AG04450 (cell line): ENCODE measurements around the gene ZNF681. TPM values are rescaled to one million over a fixed set of nuclear protein-coding genes. Genes with fewer than 3 reads are reported as not detected.

Experiments used
- CTCF ChIA-PET: fragments of 300-600, 350-600 bp; formaldehyde crosslinking; extraction: SDS; loops from one replicate; lab custom pipeline; 2022; ENCODE audit warnings: antibody characterized with exemption, inconsistent platforms; lab: Charles Lee
- POLR2A ChIA-PET: fragments of 350-600 bp; formaldehyde crosslinking; extraction: SDS; loops from one replicate; lab custom pipeline; 2021; ENCODE audit warnings: antibody characterized with exemption, inconsistent platforms; lab: Yijun Ruan, JAX
- DNase-seq: peaks from one replicate; pipeline ENCODE4 v3.0.0-alpha.2; 2011; ENCODE audit warnings: low read depth, low spot score
- H3K27ac ChIP-seq: one replicate; pipeline ENCODE4 v1.5.1; 2012; ENCODE audit warnings: low read depth, low read length, control low read depth
- H3K27me3 ChIP-seq: one replicate; pipeline ENCODE4 v1.6.0; 2012; ENCODE audit warnings: low read length; ENCODE audit not compliant: control insufficient read depth, insufficient read depth
- H3K4me3 ChIP-seq: 2 replicates; pipeline ENCODE4 v1.5.1; 2011; ENCODE audit warnings: mild to moderate bottlenecking, low read depth, low read length, control low read depth
- H3K9me3 ChIP-seq: 2 replicates; pipeline ENCODE4 v1.5.1; 2012; ENCODE audit warnings: low read length; ENCODE audit not compliant: control insufficient read depth, insufficient read depth
- polyA plus RNA-seq: library from polyadenylated mRNA; depleted of rRNA; stranded (reverse); fragments of >200 nt; gene quantifications from 2 replicates; pipeline ENCODE4 v1.2.3, GENCODE V29; 2011
- TF ChIP-seq, protein P1 (sequence below): IDR thresholded peaks from 2 replicates; pipeline ENCODE4 v1.5.1; 2011; ENCODE audit warnings: low read depth, low read length, control low read depth, inconsistent platforms

The ZNF681 gene
- polyA plus RNA-seq, 1 experiment = 0.82 TPM

DNA sequence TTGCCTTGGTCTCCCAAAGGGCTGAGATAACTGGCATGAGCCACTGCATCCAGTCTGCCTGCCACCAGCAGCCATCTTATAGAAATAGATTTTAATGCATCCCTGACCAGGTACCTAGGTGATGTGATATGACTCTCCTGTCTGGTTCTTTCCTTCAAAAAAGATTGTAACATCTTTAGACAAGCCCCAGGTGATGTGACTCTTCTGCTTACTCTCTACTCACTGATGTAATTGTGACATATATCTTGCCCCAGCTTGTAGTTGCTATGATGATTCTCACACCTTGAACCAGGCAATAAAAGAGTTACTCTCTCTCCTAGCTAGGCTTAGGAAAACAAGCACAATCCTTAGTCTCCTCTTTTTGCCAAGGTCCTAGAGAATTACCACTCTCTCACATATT, 30.6 kb upstream of the ZNF681 start:
- no peak for DNase-seq
- peaks cover 23% of the 10 kb centered on the region for H3K9me3 ChIP-seq
- no peak overlapping the region for H3K27ac ChIP-seq
- H3K27me3 ChIP-seq = no peaks in the 10 kb centered on the region
- ChIA-PET CTCF (no interaction called here), POLR2A (no interaction called here)
- TF ChIP-seq, protein P1, sequence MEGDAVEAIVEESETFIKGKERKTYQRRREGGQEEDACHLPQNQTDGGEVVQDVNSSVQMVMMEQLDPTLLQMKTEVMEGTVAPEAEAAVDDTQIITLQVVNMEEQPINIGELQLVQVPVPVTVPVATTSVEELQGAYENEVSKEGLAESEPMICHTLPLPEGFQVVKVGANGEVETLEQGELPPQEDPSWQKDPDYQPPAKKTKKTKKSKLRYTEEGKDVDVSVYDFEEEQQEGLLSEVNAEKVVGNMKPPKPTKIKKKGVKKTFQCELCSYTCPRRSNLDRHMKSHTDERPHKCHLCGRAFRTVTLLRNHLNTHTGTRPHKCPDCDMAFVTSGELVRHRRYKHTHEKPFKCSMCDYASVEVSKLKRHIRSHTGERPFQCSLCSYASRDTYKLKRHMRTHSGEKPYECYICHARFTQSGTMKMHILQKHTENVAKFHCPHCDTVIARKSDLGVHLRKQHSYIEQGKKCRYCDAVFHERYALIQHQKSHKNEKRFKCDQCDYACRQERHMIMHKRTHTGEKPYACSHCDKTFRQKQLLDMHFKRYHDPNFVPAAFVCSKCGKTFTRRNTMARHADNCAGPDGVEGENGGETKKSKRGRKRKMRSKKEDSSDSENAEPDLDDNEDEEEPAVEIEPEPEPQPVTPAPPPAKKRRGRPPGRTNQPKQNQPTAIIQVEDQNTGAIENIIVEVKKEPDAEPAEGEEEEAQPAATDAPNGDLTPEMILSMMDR = no peak
- no peak overlapping the region for H3K4me3 ChIP-seq

DNA sequence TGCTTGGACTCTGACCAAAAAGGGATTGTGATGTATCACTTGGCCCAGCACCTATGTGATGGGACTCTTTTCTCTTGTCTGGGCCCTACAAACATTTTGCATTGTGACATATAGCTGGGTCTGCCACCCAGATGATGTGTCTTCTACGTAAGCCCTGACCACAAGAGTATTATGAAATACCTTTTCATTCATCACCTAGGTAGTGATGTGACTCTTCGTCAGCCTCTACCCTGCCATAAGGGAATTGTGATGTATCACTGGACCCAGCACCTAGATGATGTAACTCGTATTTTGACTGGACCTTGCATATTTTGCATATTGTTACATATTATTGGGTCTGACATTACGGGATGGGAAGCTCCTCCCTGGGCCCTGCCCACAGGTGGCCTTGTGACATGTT, 29.7 kb upstream of the ZNF681 start:
- H3K27ac ChIP-seq = no peak overlapping the region
- H3K27me3 ChIP-seq = no peaks in the 10 kb centered on the region
- DNase-seq = no peak
- no peak overlapping the region for H3K4me3 ChIP-seq
- POLR2A ChIA-PET = no interaction called here
- CTCF ChIA-PET = interaction anchor here (0.7 kb wide), 1 partner anchor 9 kb away, joined by 5 read pairs; no protein-coding TSS in a partner anchor
- peaks cover 21% of the 10 kb centered on the region for H3K9me3 ChIP-seq
- TF ChIP-seq, protein P1 = no peak

DNA sequence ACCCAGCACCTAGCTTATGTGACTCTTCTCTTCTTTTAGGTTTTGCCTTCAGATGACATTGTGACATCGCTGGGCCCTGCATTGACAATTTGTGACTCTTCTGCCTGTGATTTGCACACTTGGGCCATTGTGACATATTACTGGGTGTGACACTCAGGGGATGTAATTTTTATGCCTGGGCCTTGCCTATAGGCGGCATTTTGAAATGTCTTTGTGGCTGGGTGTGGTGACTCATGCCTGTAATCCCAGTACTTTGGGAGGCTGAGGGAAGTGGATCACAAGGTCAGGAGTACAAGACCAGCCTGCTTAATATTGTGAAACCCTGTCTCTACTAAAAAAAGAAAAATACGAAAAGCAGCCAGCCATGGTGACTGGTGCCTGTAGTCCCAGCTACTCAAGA, 28.4 kb upstream of the ZNF681 start:
- CTCF ChIA-PET = no interaction called here
- Histone ChIP-seq H3K27ac (no peak overlapping the region), H3K9me3 (peaks cover 21% of the 10 kb centered on the region), H3K27me3 (no peaks in the 10 kb centered on the region), H3K4me3 (no peak overlapping the region)
- TF ChIP-seq, protein P1 = no peak
- no peak for DNase-seq
- POLR2A ChIA-PET = no interaction called here

DNA sequence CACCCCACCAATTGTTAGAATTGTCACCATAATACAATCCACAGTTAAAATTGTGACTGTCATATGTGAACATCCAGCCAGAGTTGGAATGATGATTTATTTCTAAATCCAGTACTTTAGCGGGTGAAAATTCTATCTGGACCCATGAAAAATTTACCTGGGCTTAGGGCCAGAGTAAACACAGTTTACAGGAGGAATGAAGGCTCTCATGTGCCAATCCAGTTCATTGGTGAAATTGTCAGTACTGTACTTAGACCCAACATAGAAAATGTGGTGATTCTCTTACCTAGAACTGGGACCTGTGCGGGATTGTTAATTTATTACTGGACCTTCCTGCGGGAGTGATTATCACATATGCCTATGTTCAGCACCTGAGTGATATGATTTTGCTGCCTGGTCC, 27.3 kb upstream of the ZNF681 start:
- no peak overlapping the region for H3K4me3 ChIP-seq
- CTCF ChIA-PET = no interaction called here
- POLR2A ChIA-PET = no interaction called here
- H3K9me3 ChIP-seq = peaks cover 16% of the 10 kb centered on the region
- DNase-seq = no peak
- no peak overlapping the region for H3K27ac ChIP-seq
- no peaks in the 10 kb centered on the region for H3K27me3 ChIP-seq
- TF ChIP-seq, protein P1 = no peak

DNA sequence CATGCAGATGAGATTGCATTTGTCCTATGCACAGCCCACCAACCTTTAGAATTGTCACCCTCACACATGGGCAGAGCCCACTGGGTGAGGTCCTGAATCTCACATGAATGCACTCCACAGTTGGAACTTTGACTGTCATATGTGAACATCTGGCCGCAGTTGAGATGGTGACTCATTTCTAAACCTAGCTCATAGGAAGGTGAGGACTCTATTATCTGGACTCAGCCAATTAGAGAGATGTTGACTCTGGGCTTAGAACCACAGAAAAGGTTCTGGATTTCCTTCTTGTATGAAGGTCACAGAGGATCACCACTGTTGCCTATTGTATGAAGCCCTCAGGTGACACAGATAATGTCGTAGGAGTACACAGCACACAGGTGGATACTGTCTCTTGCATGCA, 25.6 kb upstream of the ZNF681 start:
- TF ChIP-seq, protein P1 = no peak
- ChIA-PET CTCF (no interaction called here), POLR2A (no interaction called here)
- Histone ChIP-seq H3K9me3 (peaks cover 7% of the 10 kb centered on the region; the same call in 1 of the 2 replicates), H3K4me3 (no peak overlapping the region), H3K27me3 (no peaks in the 10 kb centered on the region), H3K27ac (no peak overlapping the region)
- no peak for DNase-seq
